GM12878 (cell line): ENCODE data around the gene PRRC2B. TPM values are rescaled to one million over a fixed set of nuclear protein-coding genes. Genes with fewer than 3 reads are reported as not detected.

Experiments
- ATAC-seq: fragments of 200-7000 bp; cut with Tn5 transposase; 3 replicates; pipeline ENCODE4 v1.9.1; 2020; ENCODE audit warnings: mild to moderate bottlenecking, moderate library complexity
- BruUV-seq: library from RNA; stranded (reverse); fragments of 400-500 nt; replicated peaks from 2 replicates; lab custom pipeline; 2021; lab: Mats Ljungman, UMichigan
- CTCF ChIA-PET: fragments of 300-600 bp; sonication (Branson Sonifier 250); formaldehyde crosslinking; extraction: SDS; loops from one replicate; lab custom pipeline; 2021; ENCODE audit warnings: inconsistent platforms; lab: Yijun Ruan, JAX
- POLR2A ChIA-PET: fragments of 350-600 bp; formaldehyde crosslinking; extraction: SDS; loops from one replicate; lab custom pipeline; 2021; ENCODE audit warnings: inconsistent platforms; lab: Charles Lee
- RAD21 ChIA-PET: fragments of 300-600 bp; sonication (Branson Sonifier 250); formaldehyde crosslinking; loops from one replicate; lab custom pipeline; 2023; ENCODE audit warnings: antibody characterized with exemption; ENCODE audit not compliant: unreplicated experiment; lab: Charles Lee
- SMC1A ChIA-PET: fragments of 300-600 bp; sonication (Branson Sonifier 250); formaldehyde crosslinking; loops from one replicate; lab custom pipeline; 2023; ENCODE audit not compliant: unreplicated experiment, uncharacterized antibody; lab: Charles Lee
- DNase-seq: peaks from one replicate; pipeline ENCODE4 v3.0.0-alpha.2; 2011; ENCODE audit warnings: low read depth, low spot score
- FAIRE-seq: peaks from 3 replicates; lab custom pipeline; 2011; peaks lifted over from hg19 to GRCh38; lab: Jason Lieb, UNC
- H2AFZ ChIP-seq: 2 replicates; pipeline ENCODE4 v1.6.0; 2011; ENCODE audit warnings: low read depth, low read length, control low read depth; ENCODE audit not compliant: control insufficient read depth
- H3K27ac ChIP-seq: 2 replicates; pipeline ENCODE4 v1.5.1; 2011; ENCODE audit warnings: control low read depth; ENCODE audit not compliant: control insufficient read depth, insufficient read depth
- H3K27me3 ChIP-seq, 2 experiments: replicated peaks in 1 of 2; 2 replicates each; pipeline versions ENCODE4 v1.6.0 to v1.6.1; 2011; ENCODE audit warnings: low read length in 1 of 2; ENCODE audit not compliant: control insufficient read depth in 2 of 2, insufficient read depth in 2 of 2
- H3K36me3 ChIP-seq, 2 experiments: 2 replicates each; pipeline ENCODE4 v1.5.1; 2011; ENCODE audit warnings: low read length in 1 of 2; ENCODE audit not compliant: control insufficient read depth in 2 of 2, insufficient read depth in 2 of 2
- H3K4me1 ChIP-seq: 2 replicates; pipeline ENCODE4 v1.6.1; 2011; ENCODE audit warnings: mild to moderate bottlenecking, low read length, moderate library complexity, mixed read lengths; ENCODE audit not compliant: control insufficient read depth, insufficient read depth
- H3K4me2 ChIP-seq: 2 replicates; pipeline ENCODE4 v1.6.0; 2011; ENCODE audit warnings: control low read depth; ENCODE audit not compliant: control insufficient read depth, insufficient read depth
- H3K4me3 ChIP-seq: fragments of 200-600 bp; sonication (generic); 2 replicates; pipeline ENCODE4 v1.5.1; 2016
- H3K79me2 ChIP-seq: 2 replicates; pipeline ENCODE4 v1.6.0; 2011; ENCODE audit warnings: low read length; ENCODE audit not compliant: control insufficient read depth, insufficient read depth
- H3K9ac ChIP-seq: 2 replicates; pipeline ENCODE4 v1.8.0; 2011; ENCODE audit warnings: low read length, control low read depth, mixed read lengths; ENCODE audit not compliant: control insufficient read depth, insufficient read depth
- H3K9me3 ChIP-seq: replicated peaks from 3 replicates; pipeline ENCODE4 v1.5.1; 2011; ENCODE audit warnings: mild to moderate bottlenecking, low read length; ENCODE audit not compliant: control insufficient read depth, insufficient read depth
- H4K20me1 ChIP-seq: 2 replicates; pipeline ENCODE4 v1.6.0; 2011; ENCODE audit not compliant: control insufficient read depth, insufficient read depth
- CEBPZ ChIP-seq: fragments of 150-350 bp; IDR thresholded peaks from 2 replicates; pipeline ENCODE4 v1.6.1; 2016; ENCODE audit warnings: low read depth, low read length
- HSF1 ChIP-seq: fragments of 150-350 bp; IDR thresholded peaks from 2 replicates; pipeline ENCODE4 v1.6.1; 2014; ENCODE audit warnings: mild to moderate bottlenecking, low read depth, low read length
- POLR2A ChIP-seq: IDR thresholded peaks from 2 replicates; pipeline ENCODE4 v1.6.1; 2011; ENCODE audit warnings: low read depth, mild to moderate bottlenecking, low read length
- WGBS: methylation state at CpG from one replicate; pipeline ENCODE4 v1.1.6; 2016; ENCODE audit warnings: low lambda C conversion rate; ENCODE audit not compliant: insufficient replicate concordance, insufficient coverage; ENCODE audit errors: missing lambda C conversion rate; 5-methylcytosine and 5-hydroxymethylcytosine counted together
- in situ Hi-C: fragments of 300-500 bp; cut with MboI; formaldehyde crosslinking; loops from 9 replicates; pipeline ENCODE4 v1.14.3; 2018; ENCODE audit warnings: mixed read lengths
- intact Hi-C: fragments of 100-400 bp; cut with micrococcal nuclease; formaldehyde crosslinking; loops from one replicate; pipeline ENCODE4 v1.14.2; 2022; ENCODE audit not compliant: unreplicated experiment
- polyA plus RNA-seq, 11 experiments: library from polyadenylated mRNA; depleted of rRNA in 4 of 11; unstranded in 6 of 11; stranded (reverse) in 5 of 11; fragments of >200 nt; fragmentation: Nextera tagmentation in 4 of 11; fragmentation: Illumina TruSeq in 1 of 11; extraction: Ambion mirVana in 4 of 11; extraction: Trizol in 1 of 11; gene quantifications; 1 replicate in 1 of 11; 2 replicates in 10 of 11; pipeline versions ENCODE4 v1.2.1 to v1.2.3, GENCODE V29; 2011 to 2016; ENCODE audit warnings: inconsistent platforms in 2 of 11, missing spikeins in 2 of 11, low read depth in 1 of 11
- total RNA-seq, 4 experiments: library from RNA; depleted of rRNA in 3 of 4; stranded (reverse); fragments of >200 nt in 3 of 4; fragmentation: Illumina TruSeq in 1 of 4; extraction: Trizol in 1 of 4; gene quantifications; 2 replicates each; pipeline versions ENCODE4 v1.2.1 to v1.2.3, GENCODE V29; 2013 to 2021
- TF ChIP-seq, protein P1 (sequence below), 3 experiments: IDR thresholded peaks in 2 of 3; conservative IDR thresholded peaks in 1 of 3; 2 replicates each; pipeline ENCODE4 v1.5.1; 2011; ENCODE audit warnings: low read depth in 3 of 3, low read length in 3 of 3, mild to moderate bottlenecking in 3 of 3, control low read depth in 2 of 3, moderate library complexity in 2 of 3, inconsistent platforms in 1 of 3, mixed read lengths in 1 of 3; ENCODE audit not compliant: control insufficient read depth in 2 of 3, insufficient read depth in 1 of 3; ENCODE audit errors: extremely low read depth in 1 of 3

The PRRC2B gene
- total and polyA plus RNA-seq, 10 of the 15 experiments (the other 5 are each of a cell fraction or from before 2014, with no cell fraction given), result 0.84 to 155 (median 28.7) TPM

- no peak overlapping the region for H3K4me2 ChIP-seq
- CTCF ChIA-PET, result interaction anchor here (2.1 kb wide), 1 partner anchor 126 kb away, joined by 8 read pairs; no protein-coding TSS in a partner anchor
- no peaks in the 10 kb centered on the region for H3K79me2 ChIP-seq
- BruUV-seq, result no TSS peak
- no peaks in the 10 kb centered on the region for H3K27me3 ChIP-seq
- TF ChIP-seq HSF1, result no peak
- TF ChIP-seq, protein P1, sequence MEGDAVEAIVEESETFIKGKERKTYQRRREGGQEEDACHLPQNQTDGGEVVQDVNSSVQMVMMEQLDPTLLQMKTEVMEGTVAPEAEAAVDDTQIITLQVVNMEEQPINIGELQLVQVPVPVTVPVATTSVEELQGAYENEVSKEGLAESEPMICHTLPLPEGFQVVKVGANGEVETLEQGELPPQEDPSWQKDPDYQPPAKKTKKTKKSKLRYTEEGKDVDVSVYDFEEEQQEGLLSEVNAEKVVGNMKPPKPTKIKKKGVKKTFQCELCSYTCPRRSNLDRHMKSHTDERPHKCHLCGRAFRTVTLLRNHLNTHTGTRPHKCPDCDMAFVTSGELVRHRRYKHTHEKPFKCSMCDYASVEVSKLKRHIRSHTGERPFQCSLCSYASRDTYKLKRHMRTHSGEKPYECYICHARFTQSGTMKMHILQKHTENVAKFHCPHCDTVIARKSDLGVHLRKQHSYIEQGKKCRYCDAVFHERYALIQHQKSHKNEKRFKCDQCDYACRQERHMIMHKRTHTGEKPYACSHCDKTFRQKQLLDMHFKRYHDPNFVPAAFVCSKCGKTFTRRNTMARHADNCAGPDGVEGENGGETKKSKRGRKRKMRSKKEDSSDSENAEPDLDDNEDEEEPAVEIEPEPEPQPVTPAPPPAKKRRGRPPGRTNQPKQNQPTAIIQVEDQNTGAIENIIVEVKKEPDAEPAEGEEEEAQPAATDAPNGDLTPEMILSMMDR (IDR thresholded peaks at IDR 0.05 in 2 of 3, conservative IDR thresholded peaks at IDR 0.05 in 1 of 3; ENCODE audit: control insufficient read depth in 2 of 3, extremely low read depth in 1 of 3, insufficient read depth in 1 of 3, low read depth in 3 of 3, low read length in 3 of 3), result peak; percentile 23 to 28 (median 27); a peak in 2 of 6 replicates
- no peak for TF ChIP-seq CEBPZ
- peak; percentile 46; the same call in 1 of the 2 replicates for TF ChIP-seq POLR2A
- no peak for FAIRE-seq
- RAD21 ChIA-PET, result no interaction called here
- H2AFZ ChIP-seq, result no peak overlapping the region
- 0 out of 3 replicates have a peak, but pooled peaks have one; percentile 33 for ATAC-seq
- intact Hi-C loops (no loop called here), in situ Hi-C loops (no loop called here)
- no peaks in the 10 kb centered on the region; the same call in 1 of the 2 replicates for H4K20me1 ChIP-seq
- H3K9me3 ChIP-seq, result no peaks in the 10 kb centered on the region
- 93% methylated on average over 39 of the region's 40 CpGs for WGBS
- H3K36me3 ChIP-seq, result peaks cover 37 to 66% of the 10 kb centered on the region in 2 experiments
- POLR2A ChIA-PET, result no interaction called here
- no peak for DNase-seq
- H3K4me1 ChIP-seq, result no peaks in the 10 kb centered on the region
- no peak overlapping the region for H3K27ac ChIP-seq
- H3K9ac ChIP-seq, result no peak overlapping the region
- SMC1A ChIA-PET, result no interaction called here
- no peak overlapping the region for H3K4me3 ChIP-seq
Observed at GRCh38 chr9:131475956-131476776, 82.3 kb downstream of the PRRC2B start.
